Mammary epithelial cell (primary cell): ENCODE data around the gene CHRNA1.

ENCODE experiments used
- EZH2 ChIP-seq: IDR thresholded peaks from 2 replicates; pipeline ENCODE4 v1.6.1; 2012; ENCODE audit warnings: low read length, inconsistent platforms, borderline replicate concordance
- TF ChIP-seq, protein P1 (sequence below), 2 donors: IDR thresholded peaks in 1 of 2; conservative IDR thresholded peaks in 1 of 2; 2 replicates each; pipeline ENCODE4 v1.5.1; 2011 to 2012; ENCODE audit warnings: inconsistent platforms in 2 of 2, low read length in 2 of 2, mild to moderate bottlenecking in 2 of 2, control low read depth in 1 of 2, low read depth in 1 of 2; ENCODE audit not compliant: insufficient read depth in 1 of 2; ENCODE audit errors: extremely low read depth in 1 of 2

DNA sequence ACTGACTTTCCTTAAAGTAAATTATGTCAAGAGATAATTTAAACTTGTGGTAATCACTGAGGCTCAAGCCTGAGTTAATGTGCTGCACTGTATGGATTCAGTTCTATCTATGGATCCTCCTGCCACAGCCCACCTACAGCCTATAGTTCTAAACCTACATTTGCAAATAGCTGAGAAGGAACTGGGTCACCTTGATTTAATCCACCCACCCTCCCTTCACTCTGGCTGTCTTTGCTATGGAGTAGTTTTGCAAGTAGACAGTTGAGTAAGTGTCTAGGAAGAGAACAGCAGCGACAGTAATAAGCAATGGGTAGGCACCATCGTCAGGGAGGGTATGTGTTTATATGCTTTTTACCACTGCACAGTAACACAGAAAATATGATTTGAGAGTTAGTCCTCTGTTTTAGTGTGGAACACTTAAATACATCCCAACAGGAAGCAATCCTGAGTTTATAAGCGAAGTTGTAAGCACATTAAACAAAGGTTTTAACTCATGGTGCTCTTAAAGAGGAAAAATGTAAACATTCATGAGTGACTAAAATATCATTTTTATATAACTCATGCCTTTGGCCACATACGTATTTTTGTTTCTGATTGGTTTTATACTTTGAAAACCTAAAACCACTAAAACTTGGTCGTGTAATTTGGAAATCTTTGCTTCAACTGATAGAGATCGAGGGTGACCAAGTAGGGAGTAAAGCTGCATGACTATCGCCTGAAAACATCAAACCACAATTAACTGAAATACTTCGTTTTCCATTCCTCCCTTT, 36.3 kb upstream of the CHRNA1 start:
- TF ChIP-seq, protein P1, sequence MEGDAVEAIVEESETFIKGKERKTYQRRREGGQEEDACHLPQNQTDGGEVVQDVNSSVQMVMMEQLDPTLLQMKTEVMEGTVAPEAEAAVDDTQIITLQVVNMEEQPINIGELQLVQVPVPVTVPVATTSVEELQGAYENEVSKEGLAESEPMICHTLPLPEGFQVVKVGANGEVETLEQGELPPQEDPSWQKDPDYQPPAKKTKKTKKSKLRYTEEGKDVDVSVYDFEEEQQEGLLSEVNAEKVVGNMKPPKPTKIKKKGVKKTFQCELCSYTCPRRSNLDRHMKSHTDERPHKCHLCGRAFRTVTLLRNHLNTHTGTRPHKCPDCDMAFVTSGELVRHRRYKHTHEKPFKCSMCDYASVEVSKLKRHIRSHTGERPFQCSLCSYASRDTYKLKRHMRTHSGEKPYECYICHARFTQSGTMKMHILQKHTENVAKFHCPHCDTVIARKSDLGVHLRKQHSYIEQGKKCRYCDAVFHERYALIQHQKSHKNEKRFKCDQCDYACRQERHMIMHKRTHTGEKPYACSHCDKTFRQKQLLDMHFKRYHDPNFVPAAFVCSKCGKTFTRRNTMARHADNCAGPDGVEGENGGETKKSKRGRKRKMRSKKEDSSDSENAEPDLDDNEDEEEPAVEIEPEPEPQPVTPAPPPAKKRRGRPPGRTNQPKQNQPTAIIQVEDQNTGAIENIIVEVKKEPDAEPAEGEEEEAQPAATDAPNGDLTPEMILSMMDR (conservative IDR thresholded peaks at IDR 0.05 in 1 of 2, IDR thresholded peaks at IDR 0.05 in 1 of 2; ENCODE audit: extremely low read depth in 1 of 2, insufficient read depth in 1 of 2, low read depth in 1 of 2, low read length in 2 of 2): no peak
- no peak for TF ChIP-seq EZH2
